ENCODE data around the gene TCN2. TPM values are rescaled to one million over a fixed set of nuclear protein-coding genes. Genes with fewer than 3 reads are reported as not detected.

TCN2 gene
- total and polyA plus RNA-seq, 10 donors = 7.3 to 110 (median 48.5) TPM

- Histone ChIP-seq H3K36me3 (peaks cover 0 to 16% (median 0%) of the 10 kb centered on the region in 6 donors), H3K4me1 (peaks cover 0 to 5% (median 2%) of the 10 kb centered on the region in 6 donors), H3K27ac (no peak overlapping the region), H3K4me3 (no peak overlapping the region), H3K27me3 (replicated peaks in 1 of 7) (no peaks in the 10 kb centered on the region), H3K9me3 (no peaks in the 10 kb centered on the region)
- DNase-seq = no peak
- TF ChIP-seq POLR2A (IDR thresholded peaks at IDR 0.05) = no peak
- TF ChIP-seq CTCF (IDR thresholded peaks at IDR 0.05 in 8 of 11, conservative IDR thresholded peaks at IDR 0.05 in 3 of 11) = no peak
- no peak for TF ChIP-seq POLR2AphosphoS5 (IDR thresholded peaks at IDR 0.05)
- intact Hi-C loops (cut with DNase I; ENCODE audit: low total_unique reads) = no loop called here
- WGBS, 5 donors = 72 to 94% (median 76%) methylated on average over 3 of the region's 3 CpGs
These were observed 40.6 kb downstream of the TCN2 start for GRCh38 chr22:30647536-30647935.

DNA sequence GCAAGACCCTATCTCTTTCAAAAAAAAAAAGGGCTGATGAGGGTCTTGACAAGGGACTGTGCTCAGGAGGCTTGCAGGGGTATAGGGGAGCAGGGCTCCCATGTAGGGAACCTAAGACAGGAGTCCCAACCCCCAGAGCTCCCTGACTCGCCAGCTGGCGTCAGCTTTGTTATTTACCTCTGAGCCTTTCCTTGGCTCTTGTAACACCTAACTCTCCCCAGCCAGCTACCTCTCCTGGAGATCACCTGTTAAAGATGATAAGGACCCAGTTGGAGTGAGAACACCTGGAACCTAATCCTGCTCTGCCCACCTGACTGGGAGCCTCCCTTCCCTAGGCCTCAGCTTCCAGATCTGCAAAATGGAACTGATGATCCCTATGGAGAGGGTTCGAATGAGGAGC lies 41.9 kb downstream of the TCN2 start:
- Histone ChIP-seq H3K36me3 (peaks cover 0 to 17% (median 0%) of the 10 kb centered on the region in 6 donors), H3K27me3 (replicated peaks in 1 of 7) (no peaks in the 10 kb centered on the region), H3K27ac (no peak overlapping the region), H3K4me3 (no peak overlapping the region), H3K4me1 (peaks cover 0 to 5% (median 2%) of the 10 kb centered on the region in 6 donors), H3K9me3 (no peaks in the 10 kb centered on the region)
- 88 to 100% (median 95%) methylated on average over 3 of the region's 3 CpGs for WGBS, 5 donors
- no peak for TF ChIP-seq POLR2AphosphoS5 (IDR thresholded peaks at IDR 0.05)
- no peak for TF ChIP-seq POLR2A (IDR thresholded peaks at IDR 0.05)
- no peak for TF ChIP-seq CTCF (IDR thresholded peaks at IDR 0.05 in 8 of 11, conservative IDR thresholded peaks at IDR 0.05 in 3 of 11)
- no peak for DNase-seq
- intact Hi-C loops (cut with DNase I; ENCODE audit: low total_unique reads) = no loop called here

DNA sequence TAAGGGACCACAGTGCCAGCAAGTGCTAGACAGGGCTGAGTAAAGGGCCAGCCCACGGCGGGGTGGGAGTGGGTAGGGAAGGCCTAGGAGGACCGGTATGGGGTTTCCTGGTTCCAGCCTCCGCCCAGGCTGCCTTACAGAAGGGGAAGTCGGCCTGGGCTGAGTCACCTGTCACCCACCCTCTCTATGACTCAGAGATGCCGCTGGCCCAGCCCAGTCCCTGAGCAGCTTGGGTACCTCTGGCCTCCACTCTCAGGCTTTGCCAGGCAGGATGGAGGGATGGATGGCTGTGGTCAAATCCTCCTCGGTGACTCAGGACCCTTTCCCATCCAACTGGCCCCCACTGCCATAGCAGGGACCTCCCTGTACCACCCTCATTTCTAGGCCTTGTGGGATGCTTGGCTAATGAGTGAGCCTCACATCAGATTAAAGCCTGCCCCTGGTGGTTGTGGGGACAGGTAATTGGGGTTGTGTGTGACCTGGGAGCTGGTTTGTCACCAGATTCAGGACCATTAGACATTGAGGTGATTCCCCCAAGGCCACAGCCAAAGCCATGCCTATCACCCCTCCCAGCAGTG lies 42.5 kb downstream of the TCN2 start:
- no peak for DNase-seq

More for the DNA sequence above, 42.5 kb downstream of the TCN2 start:
- Histone ChIP-seq H3K27me3 (replicated peaks in 1 of 7) (no peaks in the 10 kb centered on the region), H3K27ac (no peak overlapping the region), H3K4me3 (no peak overlapping the region), H3K9me3 (no peaks in the 10 kb centered on the region), H3K4me1 (peaks cover 0 to 5% (median 2%) of the 10 kb centered on the region in 6 donors), H3K36me3 (peaks cover 0 to 23% (median 0%) of the 10 kb centered on the region in 6 donors)
- intact Hi-C loops (cut with DNase I; ENCODE audit: low total_unique reads) = no loop called here
- TF ChIP-seq CTCF (IDR thresholded peaks at IDR 0.05 in 8 of 11, conservative IDR thresholded peaks at IDR 0.05 in 3 of 11) = no peak
- TF ChIP-seq POLR2A (IDR thresholded peaks at IDR 0.05) = no peak
- no peak for TF ChIP-seq POLR2AphosphoS5 (IDR thresholded peaks at IDR 0.05)
- 14 to 40% (median 25%) methylated on average over 5 to 7 of the region's 7 CpGs for WGBS, 5 donors

All from spleen (tissue), 11 donors.